ENCODE measurements around the gene TERT.
"Not testable (repeated sequence)": the region's sequence is repeated elsewhere in the genome, so short reads cannot be mapped to it uniquely, and the experiment has no call there.

TERT gene

DNA sequence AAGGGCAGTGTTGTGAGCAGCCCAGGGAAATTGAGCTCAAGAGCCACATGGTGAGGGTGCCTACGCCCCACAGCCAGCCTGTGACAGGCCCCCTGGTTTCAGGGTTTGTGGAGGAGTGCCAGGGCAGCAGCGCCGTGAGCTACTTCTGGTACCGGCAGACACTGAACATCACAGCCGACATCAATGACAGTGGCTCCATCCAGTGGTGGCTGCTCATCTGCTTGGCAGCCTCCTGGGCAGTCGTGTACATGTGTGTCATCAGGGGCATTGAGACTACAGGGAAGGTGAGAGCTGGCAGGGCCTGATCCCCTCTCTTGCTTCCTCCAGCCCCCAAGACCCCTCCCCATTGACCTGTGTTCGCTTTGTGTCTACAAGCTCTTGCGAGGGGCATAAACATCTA is 59.5 kb downstream of the TERT start:
- H3K4me3 Mint-ChIP-seq = no peak overlapping the region

GRCh38 chr5:1232780-1233179 is 62.1 kb downstream of the TERT start:
- Mint-ChIP-seq H3K27me3 (peaks cover 42% of the 10 kb centered on the region), H3K36me3 (ENCODE audit: insufficient read depth) (peaks cover 6% of the 10 kb centered on the region), H3K9me3 (peaks cover 10% of the 10 kb centered on the region), H3K4me3 (no peak overlapping the region), H3K27ac (ENCODE audit: low read depth) (no peak overlapping the region), H3K4me1 (peaks cover 5% of the 10 kb centered on the region)
- ATAC-seq (replicated peaks; ENCODE audit: extremely low read depth, poor library complexity, severe bottlenecking) (no peak), DNase-seq (ENCODE audit: low spot score in 2 of 2) (no peak)

More for the DNA sequence above, 59.5 kb downstream of the TERT start:
- H3K9me3 Mint-ChIP-seq = peaks cover 10% of the 10 kb centered on the region
- no peak for ATAC-seq (replicated peaks; ENCODE audit: extremely low read depth, poor library complexity, severe bottlenecking)
- no peaks in the 10 kb centered on the region for H3K4me1 Mint-ChIP-seq
- H3K27ac Mint-ChIP-seq (ENCODE audit: low read depth) = no peak overlapping the region
- no peak for DNase-seq (ENCODE audit: low spot score in 2 of 2)
- peaks cover 16% of the 10 kb centered on the region for H3K27me3 Mint-ChIP-seq
- H3K36me3 Mint-ChIP-seq (ENCODE audit: insufficient read depth) = peaks cover 1% of the 10 kb centered on the region

GRCh38 chr5:1231354-1231905 is 63.4 kb downstream of the TERT start:
- peaks cover 6% of the 10 kb centered on the region for H3K36me3 Mint-ChIP-seq (ENCODE audit: insufficient read depth)
- H3K4me3 Mint-ChIP-seq = no peak overlapping the region
- peaks cover 40% of the 10 kb centered on the region for H3K27me3 Mint-ChIP-seq
- peaks cover 5% of the 10 kb centered on the region for H3K4me1 Mint-ChIP-seq
- DNase-seq (ENCODE audit: low spot score in 2 of 2) (no peak), ATAC-seq (replicated peaks; ENCODE audit: extremely low read depth, poor library complexity, severe bottlenecking) (no peak)
- no peak overlapping the region for H3K27ac Mint-ChIP-seq (ENCODE audit: low read depth)
- peaks cover 10% of the 10 kb centered on the region for H3K9me3 Mint-ChIP-seq

DNA sequence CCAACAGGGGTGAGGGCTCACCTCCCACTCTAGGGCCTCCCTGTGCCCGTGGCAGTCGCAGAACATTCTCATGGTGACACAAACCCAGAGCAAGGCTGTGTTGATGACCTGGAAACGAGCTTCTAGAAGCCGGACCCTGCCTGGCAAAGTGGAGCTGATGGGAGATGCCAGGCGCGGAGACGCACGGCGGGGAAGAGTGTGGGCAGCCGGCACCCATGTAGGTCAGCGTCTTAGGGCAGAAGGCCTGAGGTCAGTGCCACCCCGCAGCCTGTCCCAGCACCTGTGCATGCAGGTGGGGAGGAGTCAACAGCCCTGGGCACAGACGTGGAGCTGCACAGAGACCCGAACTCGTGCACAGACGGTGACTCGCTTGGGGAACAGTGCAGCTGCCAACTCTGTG is 64.3 kb downstream of the TERT start:
- no peak for ATAC-seq (replicated peaks; ENCODE audit: extremely low read depth, poor library complexity, severe bottlenecking)
- Mint-ChIP-seq H3K27ac (ENCODE audit: low read depth) (no peak overlapping the region), H3K4me1 (peaks cover 5% of the 10 kb centered on the region), H3K27me3 (peaks cover 40% of the 10 kb centered on the region), H3K36me3 (ENCODE audit: insufficient read depth) (peaks cover 5% of the 10 kb centered on the region), H3K9me3 (peaks cover 3% of the 10 kb centered on the region), H3K4me3 (no peak overlapping the region)
- no peak for DNase-seq (ENCODE audit: low spot score in 2 of 2)

DNA sequence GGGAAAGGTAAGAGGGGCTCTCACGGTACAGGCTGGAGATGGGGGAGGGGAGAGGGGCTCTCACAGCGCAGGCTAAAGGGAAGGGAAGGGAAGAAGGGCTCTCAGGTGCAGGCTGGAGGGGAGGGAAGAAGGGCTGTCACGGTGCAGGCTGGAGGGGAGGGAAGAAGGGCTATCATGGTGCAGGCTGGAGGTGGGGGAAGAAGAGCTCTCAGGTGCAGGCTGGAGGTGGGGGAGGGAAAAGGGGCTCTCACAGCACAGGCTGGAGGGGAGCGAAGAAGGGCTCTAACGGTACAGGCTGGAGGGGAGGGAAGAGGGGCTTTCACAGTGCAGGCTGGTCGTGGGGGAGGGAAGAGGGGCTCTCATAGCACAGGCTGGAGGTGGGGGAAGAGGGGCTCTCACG is 65.0 kb downstream of the TERT start:
- no peak overlapping the region for H3K27ac Mint-ChIP-seq (ENCODE audit: low read depth)
- ATAC-seq (replicated peaks; ENCODE audit: extremely low read depth, poor library complexity, severe bottlenecking) (no peak), DNase-seq (ENCODE audit: low spot score in 2 of 2) (no peak)
- H3K4me3 Mint-ChIP-seq = no peak overlapping the region
- H3K36me3 Mint-ChIP-seq (ENCODE audit: insufficient read depth) = peaks cover 5% of the 10 kb centered on the region
- H3K4me1 Mint-ChIP-seq = peaks cover 5% of the 10 kb centered on the region
- peaks cover 40% of the 10 kb centered on the region for H3K27me3 Mint-ChIP-seq
- no peaks in the 10 kb centered on the region for H3K9me3 Mint-ChIP-seq

DNA sequence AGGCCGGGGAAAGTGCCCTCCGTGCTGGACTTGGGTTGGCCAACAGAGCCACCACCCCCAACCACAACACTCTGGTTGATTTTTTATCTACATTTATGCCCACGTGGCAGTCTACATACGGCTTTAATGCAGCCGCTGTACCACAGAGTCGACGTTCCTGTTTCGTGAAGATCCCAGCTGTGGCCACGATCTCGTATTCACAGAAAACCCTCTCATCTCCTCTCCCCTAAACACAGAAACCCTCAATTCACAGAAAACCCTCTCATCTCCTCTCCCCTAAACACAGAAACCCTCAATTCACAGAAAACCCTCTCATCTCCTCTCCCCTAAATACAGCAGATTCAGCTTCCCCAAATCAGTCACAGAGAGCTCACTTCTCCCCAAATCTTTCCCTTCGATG is 65.8 kb downstream of the TERT start:
- not testable (repeated sequence) for H3K36me3 Mint-ChIP-seq (ENCODE audit: insufficient read depth); H3K9me3 Mint-ChIP-seq; H3K4me1 Mint-ChIP-seq; H3K27ac Mint-ChIP-seq (ENCODE audit: low read depth); ATAC-seq (replicated peaks; ENCODE audit: extremely low read depth, poor library complexity, severe bottlenecking); DNase-seq (ENCODE audit: low spot score in 2 of 2); H3K4me3 Mint-ChIP-seq
- peaks cover 40% of the 10 kb centered on the region for H3K27me3 Mint-ChIP-seq

- H3K9me3 Mint-ChIP-seq = no peaks in the 10 kb centered on the region
- no peak overlapping the region for H3K27ac Mint-ChIP-seq (ENCODE audit: low read depth)
- no peak overlapping the region for H3K4me3 Mint-ChIP-seq
- DNase-seq (ENCODE audit: low spot score in 2 of 2) (no peak), ATAC-seq (replicated peaks; ENCODE audit: extremely low read depth, poor library complexity, severe bottlenecking) (no peak)
- H3K4me1 Mint-ChIP-seq = peaks cover 5% of the 10 kb centered on the region
- peaks cover 5% of the 10 kb centered on the region for H3K36me3 Mint-ChIP-seq (ENCODE audit: insufficient read depth)
- peaks cover 40% of the 10 kb centered on the region for H3K27me3 Mint-ChIP-seq
Measured at GRCh38 chr5:1228120-1228519, 66.7 kb downstream of the TERT start.

DNA sequence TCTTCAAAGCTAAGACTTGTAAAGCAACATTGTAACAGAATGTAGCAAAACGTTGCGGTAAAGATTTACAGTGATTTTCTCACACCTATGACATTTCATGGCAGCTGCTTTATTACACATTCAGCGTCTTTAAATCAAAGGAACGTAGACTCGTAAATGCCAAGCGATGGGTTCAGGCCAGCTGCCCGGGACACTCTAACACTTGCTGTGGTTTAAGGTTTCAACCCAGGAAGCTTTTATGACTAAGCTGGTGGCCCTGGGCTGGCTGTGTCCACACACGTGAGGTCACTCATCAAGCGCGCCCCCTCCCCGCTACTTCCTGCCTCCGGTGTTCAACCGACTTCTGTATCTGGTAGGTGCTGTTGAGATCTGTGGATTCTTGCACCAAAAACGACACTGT is 67.2 kb downstream of the TERT start:
- no peak for DNase-seq (ENCODE audit: low spot score in 2 of 2)
- Mint-ChIP-seq H3K9me3 (no peaks in the 10 kb centered on the region), H3K4me1 (peaks cover 5% of the 10 kb centered on the region), H3K27ac (ENCODE audit: low read depth) (no peak overlapping the region), H3K36me3 (ENCODE audit: insufficient read depth) (peaks cover 5% of the 10 kb centered on the region), H3K27me3 (peaks cover 40% of the 10 kb centered on the region), H3K4me3 (no peak overlapping the region)
- ATAC-seq (replicated peaks; ENCODE audit: extremely low read depth, poor library complexity, severe bottlenecking) = no peak

GRCh38 chr5:1226839-1227581 is 67.9 kb downstream of the TERT start:
- no peak for ATAC-seq (replicated peaks; ENCODE audit: extremely low read depth, poor library complexity, severe bottlenecking)
- Mint-ChIP-seq H3K9me3 (no peaks in the 10 kb centered on the region), H3K4me3 (no peak overlapping the region), H3K4me1 (peaks cover 5% of the 10 kb centered on the region), H3K27ac (ENCODE audit: low read depth) (no peak overlapping the region), H3K36me3 (ENCODE audit: insufficient read depth) (peaks cover 5% of the 10 kb centered on the region), H3K27me3 (peaks cover 40% of the 10 kb centered on the region)
- DNase-seq (ENCODE audit: low spot score in 2 of 2) = no peak

GRCh38 chr5:1226231-1226630 is 68.6 kb downstream of the TERT start:
- Mint-ChIP-seq H3K36me3 (ENCODE audit: insufficient read depth) (peaks cover 5% of the 10 kb centered on the region), H3K4me3 (no peak overlapping the region), H3K4me1 (peaks cover 5% of the 10 kb centered on the region), H3K27me3 (peaks cover 40% of the 10 kb centered on the region), H3K9me3 (no peaks in the 10 kb centered on the region), H3K27ac (ENCODE audit: low read depth) (no peak overlapping the region)
- DNase-seq (ENCODE audit: low spot score in 2 of 2) = no peak
- ATAC-seq (replicated peaks; ENCODE audit: extremely low read depth, poor library complexity, severe bottlenecking) = no peak

GRCh38 chr5:1225081-1225480 is 69.8 kb downstream of the TERT start, which contains the start of gene SLC6A18:
TSS of gene SLC6A18 (plus strand) at chr5:1225381. CDS start at chr5:1225478, 97 bp downstream.
- Mint-ChIP-seq H3K27ac (ENCODE audit: low read depth) (no peak within 1 kb of the TSS), H3K9me3 (no peaks in the 10 kb centered on the region), H3K36me3 (ENCODE audit: insufficient read depth) (peaks cover 5% of the 10 kb centered on the region), H3K27me3 (peaks cover 32% of the 10 kb centered on the region), H3K4me1 (peaks cover 5% of the 10 kb centered on the region), H3K4me3 (no peak within 1 kb of the TSS)
- ATAC-seq (replicated peaks; ENCODE audit: extremely low read depth, poor library complexity, severe bottlenecking) (no peak), DNase-seq (ENCODE audit: low spot score in 2 of 2) (no peak)

DNA sequence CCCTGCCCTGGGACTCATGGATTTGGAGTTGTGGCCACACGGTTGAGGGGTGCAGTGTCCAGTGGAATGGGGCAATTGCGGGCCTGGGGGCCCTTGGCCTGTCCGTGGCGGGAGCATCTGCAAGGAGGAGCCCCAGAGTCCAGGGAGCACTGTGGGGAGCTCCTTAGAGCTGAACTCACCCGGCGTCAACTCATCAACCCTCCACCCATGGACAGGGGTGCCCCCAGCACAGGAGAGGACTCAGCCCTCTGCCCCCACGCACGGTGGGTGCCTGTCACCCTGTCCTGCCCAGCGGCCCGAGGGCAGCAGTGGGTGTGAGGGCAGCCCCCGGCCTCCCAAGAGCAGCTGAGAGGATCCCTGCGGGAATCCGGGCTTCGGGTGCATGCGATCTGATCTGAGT is 70.2 kb downstream of the TERT start:
- Mint-ChIP-seq H3K27ac (ENCODE audit: low read depth) (no peak overlapping the region), H3K4me1 (peaks cover 5% of the 10 kb centered on the region), H3K27me3 (peaks cover 29% of the 10 kb centered on the region), H3K36me3 (ENCODE audit: insufficient read depth) (peaks cover 5% of the 10 kb centered on the region), H3K4me3 (no peak overlapping the region), H3K9me3 (no peaks in the 10 kb centered on the region)
- no peak for ATAC-seq (replicated peaks; ENCODE audit: extremely low read depth, poor library complexity, severe bottlenecking)
- DNase-seq (ENCODE audit: low spot score in 2 of 2) = no peak

DNA sequence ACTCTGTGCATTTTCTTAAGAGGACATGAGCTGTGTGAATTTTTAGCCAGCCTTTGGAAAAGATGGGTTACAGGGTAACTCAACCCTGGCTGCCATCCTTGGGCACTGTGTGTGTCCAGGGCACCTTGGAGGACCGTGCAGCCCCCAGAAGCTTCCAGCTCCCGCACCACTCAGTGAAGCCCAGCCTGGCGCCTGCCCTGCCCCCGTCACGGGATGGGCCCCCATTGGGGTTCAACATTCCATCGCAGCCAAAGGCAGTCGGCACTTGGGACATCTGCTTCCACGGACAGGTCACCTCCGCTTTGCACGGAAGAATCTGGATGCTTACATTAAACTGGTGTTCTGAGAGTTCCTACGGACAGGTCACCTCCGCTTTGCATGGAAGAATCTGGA is 71.6 kb downstream of the TERT start:
- Mint-ChIP-seq H3K27me3 (peaks cover 29% of the 10 kb centered on the region), H3K27ac (ENCODE audit: low read depth) (no peak overlapping the region), H3K4me3 (no peak overlapping the region), H3K4me1 (no peaks in the 10 kb centered on the region), H3K9me3 (no peaks in the 10 kb centered on the region), H3K36me3 (ENCODE audit: insufficient read depth) (peaks cover 5% of the 10 kb centered on the region)
- ATAC-seq (replicated peaks; ENCODE audit: extremely low read depth, poor library complexity, severe bottlenecking) (no peak), DNase-seq (ENCODE audit: low spot score in 2 of 2) (no peak)
